Suppressor macrophage treated with lipopolysaccharide for 4 hours (primary cell): ENCODE data around the gene FBXL17.
A peak's percentile ranks its signal among the peaks of the same experiment; 100 is the strongest.
"Not testable (repeated sequence)": the region's sequence is repeated elsewhere in the genome, so short reads cannot be mapped to it uniquely, and the experiment has no call there.

ENCODE experiments used
- DNase-seq: peaks from one replicate; pipeline ENCODE4 v3.0.0-alpha.2; 2020

The FBXL17 gene

GRCh38 chr5:108303086-108303485 lies 78.8 kb downstream of the FBXL17 start:
- DNase-seq, result peak; percentile 12

- DNase-seq, result no peak
Measured at GRCh38 chr5:108297042-108297601, 84.8 kb downstream of the FBXL17 start.

GRCh38 chr5:108295578-108296368 lies 86.1 kb downstream of the FBXL17 start:
- peak; percentile 37 for DNase-seq

GRCh38 chr5:108280960-108281569 lies 100.8 kb downstream of the FBXL17 start:
- DNase-seq, result no peak

- no peak for DNase-seq
Measured at GRCh38 chr5:108280248-108280647, 101.7 kb downstream of the FBXL17 start.

GRCh38 chr5:108278285-108279240 lies 103.3 kb downstream of the FBXL17 start:
- no peak for DNase-seq

- no peak for DNase-seq
Measured at GRCh38 chr5:108276187-108277050, 105.5 kb downstream of the FBXL17 start.

GRCh38 chr5:108274080-108274479 lies 107.8 kb downstream of the FBXL17 start:
- DNase-seq, result not testable (repeated sequence)

- DNase-seq, result no peak
Measured at GRCh38 chr5:108271127-108271526, 110.8 kb downstream of the FBXL17 start.

- no peak for DNase-seq
Measured at GRCh38 chr5:108266242-108266641, 115.7 kb downstream of the FBXL17 start.

GRCh38 chr5:108264533-108264932 lies 117.4 kb downstream of the FBXL17 start:
- DNase-seq, result no peak

- no peak for DNase-seq
Measured at GRCh38 chr5:108263338-108263737, 118.6 kb downstream of the FBXL17 start.

GRCh38 chr5:108260858-108261170 lies 121.1 kb downstream of the FBXL17 start:
- DNase-seq, result no peak

GRCh38 chr5:108260117-108260857 lies 121.6 kb downstream of the FBXL17 start:
- peak; percentile 88 for DNase-seq

GRCh38 chr5:108259306-108259705 lies 122.6 kb downstream of the FBXL17 start:
- no peak for DNase-seq

GRCh38 chr5:108257996-108258395 lies 123.9 kb downstream of the FBXL17 start:
- DNase-seq, result no peak

GRCh38 chr5:108255468-108255867 lies 126.4 kb downstream of the FBXL17 start:
- DNase-seq, result no peak

- no peak for DNase-seq
Measured at GRCh38 chr5:108251350-108251749, 130.5 kb downstream of the FBXL17 start.

GRCh38 chr5:108249785-108250426 lies 132.0 kb downstream of the FBXL17 start:
- DNase-seq, result no peak

GRCh38 chr5:108249095-108249784 lies 132.7 kb downstream of the FBXL17 start:
- DNase-seq, result no peak
